Neural cell (in vitro differentiated cells): ENCODE data around the gene ZNF362.
"Not testable (repeated sequence)": the region's sequence is repeated elsewhere in the genome, so short reads cannot be mapped to it uniquely, and the experiment has no call there.

Experiments used
- RAD21 ChIP-seq: fragments of 450-650 bp; conservative IDR thresholded peaks from 2 replicates; pipeline ENCODE4 v1.6.1; 2014; ENCODE audit warnings: antibody characterized with exemption, mild to moderate bottlenecking, moderate library complexity
- TAF1 ChIP-seq: IDR thresholded peaks from 2 replicates; pipeline ENCODE4 v1.6.1; 2012; ENCODE audit warnings: low read depth

GRCh38 chr1:33309351-33309750 is 53.1 kb downstream of the ZNF362 start:
- TF ChIP-seq TAF1, RAD21: not testable (repeated sequence)
